ENCODE results near the gene NYAP2.

- TF ChIP-seq, protein P1, sequence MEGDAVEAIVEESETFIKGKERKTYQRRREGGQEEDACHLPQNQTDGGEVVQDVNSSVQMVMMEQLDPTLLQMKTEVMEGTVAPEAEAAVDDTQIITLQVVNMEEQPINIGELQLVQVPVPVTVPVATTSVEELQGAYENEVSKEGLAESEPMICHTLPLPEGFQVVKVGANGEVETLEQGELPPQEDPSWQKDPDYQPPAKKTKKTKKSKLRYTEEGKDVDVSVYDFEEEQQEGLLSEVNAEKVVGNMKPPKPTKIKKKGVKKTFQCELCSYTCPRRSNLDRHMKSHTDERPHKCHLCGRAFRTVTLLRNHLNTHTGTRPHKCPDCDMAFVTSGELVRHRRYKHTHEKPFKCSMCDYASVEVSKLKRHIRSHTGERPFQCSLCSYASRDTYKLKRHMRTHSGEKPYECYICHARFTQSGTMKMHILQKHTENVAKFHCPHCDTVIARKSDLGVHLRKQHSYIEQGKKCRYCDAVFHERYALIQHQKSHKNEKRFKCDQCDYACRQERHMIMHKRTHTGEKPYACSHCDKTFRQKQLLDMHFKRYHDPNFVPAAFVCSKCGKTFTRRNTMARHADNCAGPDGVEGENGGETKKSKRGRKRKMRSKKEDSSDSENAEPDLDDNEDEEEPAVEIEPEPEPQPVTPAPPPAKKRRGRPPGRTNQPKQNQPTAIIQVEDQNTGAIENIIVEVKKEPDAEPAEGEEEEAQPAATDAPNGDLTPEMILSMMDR (IDR thresholded peaks at IDR 0.05): no peak
- TF ChIP-seq EZH2 (IDR thresholded peaks at IDR 0.05): no peak
These were observed 89.2 kb downstream of the NYAP2 start for GRCh38 chr2:225488743-225489142.
